NCI-H345 treated with DMSO at 0.1 percent for 48 hours (cell line): Measurements from ENCODE around the gene ITLN1.

ENCODE experiments used
- DNase-seq: peaks from one replicate; lab custom pipeline; 2025; ENCODE audit not compliant: unreplicated experiment; lab: John Stamatoyannopoulos, UW

Gene ITLN1

GRCh38 chr1:160858507-160858906 is 26.5 kb downstream of the ITLN1 start:
- DNase-seq = no peak

DNA sequence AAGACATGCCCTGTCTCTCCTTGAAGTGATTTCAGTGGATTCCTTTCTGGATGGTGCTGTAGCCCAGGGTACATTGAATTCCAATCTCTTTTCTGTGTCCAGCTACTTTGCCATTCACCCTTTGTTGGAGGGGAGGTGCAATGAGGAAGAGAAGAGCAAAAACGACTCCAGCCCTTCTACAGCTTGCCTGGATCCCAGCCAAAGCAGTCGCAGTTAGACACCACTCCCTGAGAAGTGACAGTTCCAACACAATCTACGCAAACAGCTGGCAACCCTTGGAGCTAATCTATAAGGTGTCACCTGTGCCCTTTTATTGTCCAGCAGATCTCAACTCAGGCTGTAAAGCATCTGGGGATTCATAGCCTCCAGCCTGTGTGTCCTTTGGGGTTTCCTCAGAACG is 26.9 kb downstream of the ITLN1 start:
- DNase-seq = peak; percentile 13

GRCh38 chr1:160855181-160855981 is 29.6 kb downstream of the ITLN1 start:
- no peak for DNase-seq

DNA sequence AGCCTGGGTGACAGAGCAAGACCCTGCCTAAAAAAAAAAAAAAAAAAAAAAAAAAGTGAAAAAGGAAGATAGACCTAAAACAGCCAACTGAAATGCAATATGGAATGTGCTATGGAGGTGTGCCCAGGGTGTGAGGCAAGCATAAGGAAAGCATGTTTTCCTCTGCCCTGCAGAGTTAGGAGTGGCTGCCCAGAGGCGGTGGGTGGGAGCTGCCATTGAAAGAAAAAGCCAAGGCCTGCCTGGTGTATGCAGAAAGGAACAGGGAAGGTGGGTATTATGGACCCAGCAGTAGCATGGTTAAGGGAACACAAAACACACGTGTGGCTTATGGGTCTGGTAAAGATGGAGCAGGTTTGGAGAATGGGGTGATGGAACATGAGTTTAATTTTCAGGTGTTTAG is 31.2 kb downstream of the ITLN1 start:
- DNase-seq = no peak

DNA sequence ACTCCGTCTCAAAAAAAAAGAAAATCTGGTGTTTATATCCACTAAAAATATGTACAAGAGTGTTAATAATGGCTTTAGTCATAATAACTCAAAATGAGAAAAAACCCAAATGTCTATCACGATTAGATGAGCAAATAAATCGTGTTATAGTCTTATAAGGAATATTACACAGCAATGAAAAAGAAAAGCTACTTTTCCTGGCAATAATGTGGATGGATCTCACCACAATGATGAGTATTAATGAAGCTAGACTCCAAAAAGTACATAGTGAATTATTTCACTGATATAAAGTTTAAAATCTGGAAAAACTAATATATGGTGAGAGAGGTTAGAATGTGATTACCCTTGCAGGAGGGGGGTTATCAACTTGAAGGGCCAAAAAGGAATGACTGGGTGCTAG is 32.0 kb downstream of the ITLN1 start:
- no peak for DNase-seq

DNA sequence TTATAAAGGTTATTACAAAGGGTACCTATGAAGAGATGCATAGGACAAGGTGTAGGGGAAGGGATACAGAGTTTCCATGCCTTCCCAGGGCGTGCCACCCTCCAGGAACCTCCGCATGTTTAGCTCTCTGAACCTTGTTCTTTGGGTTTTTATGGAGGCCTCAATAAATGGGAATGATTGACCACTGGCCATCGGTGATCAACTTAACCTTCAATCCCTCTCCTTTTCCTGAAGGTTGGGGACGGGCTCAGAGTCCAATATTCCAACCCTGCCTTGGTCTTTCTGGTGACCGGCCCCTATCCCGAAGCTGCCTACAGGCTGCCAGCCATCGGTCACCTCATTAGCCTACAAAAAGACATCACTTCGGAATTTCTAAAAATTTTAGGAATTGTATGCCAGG is 34.0 kb downstream of the ITLN1 start:
- no peak for DNase-seq

GRCh38 chr1:160850541-160850940 is 34.4 kb downstream of the ITLN1 start:
- no peak for DNase-seq

- DNase-seq = no peak
Measured at GRCh38 chr1:160846281-160846680, 38.7 kb downstream of the ITLN1 start.

- no peak for DNase-seq
Measured at GRCh38 chr1:160844447-160845232, 40.3 kb downstream of the ITLN1 start.

DNA sequence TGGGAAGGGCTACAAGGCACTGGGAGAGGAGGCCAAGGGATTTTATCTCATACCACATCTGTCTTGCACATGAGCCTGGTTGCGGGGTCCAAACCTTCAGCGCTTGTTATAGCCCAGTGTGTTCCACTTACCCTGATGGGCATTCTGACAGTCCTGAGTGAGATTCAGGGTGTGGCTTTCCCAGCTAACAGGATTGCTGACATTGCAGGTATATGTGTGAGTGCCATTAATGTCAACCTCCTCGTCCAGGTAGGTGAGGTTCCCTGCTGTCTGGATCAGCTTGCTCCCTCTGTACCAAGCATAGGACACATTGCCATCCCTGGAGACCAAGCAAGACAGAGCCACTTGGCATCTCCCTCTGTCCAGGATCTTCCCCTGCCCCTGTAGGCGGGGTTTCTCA is 43.9 kb downstream of the ITLN1 start:
- DNase-seq = no peak

- no peak for DNase-seq
Measured at GRCh38 chr1:160839746-160840145, 45.2 kb downstream of the ITLN1 start.

GRCh38 chr1:160838888-160839287 is 46.1 kb downstream of the ITLN1 start:
- DNase-seq = no peak

DNA sequence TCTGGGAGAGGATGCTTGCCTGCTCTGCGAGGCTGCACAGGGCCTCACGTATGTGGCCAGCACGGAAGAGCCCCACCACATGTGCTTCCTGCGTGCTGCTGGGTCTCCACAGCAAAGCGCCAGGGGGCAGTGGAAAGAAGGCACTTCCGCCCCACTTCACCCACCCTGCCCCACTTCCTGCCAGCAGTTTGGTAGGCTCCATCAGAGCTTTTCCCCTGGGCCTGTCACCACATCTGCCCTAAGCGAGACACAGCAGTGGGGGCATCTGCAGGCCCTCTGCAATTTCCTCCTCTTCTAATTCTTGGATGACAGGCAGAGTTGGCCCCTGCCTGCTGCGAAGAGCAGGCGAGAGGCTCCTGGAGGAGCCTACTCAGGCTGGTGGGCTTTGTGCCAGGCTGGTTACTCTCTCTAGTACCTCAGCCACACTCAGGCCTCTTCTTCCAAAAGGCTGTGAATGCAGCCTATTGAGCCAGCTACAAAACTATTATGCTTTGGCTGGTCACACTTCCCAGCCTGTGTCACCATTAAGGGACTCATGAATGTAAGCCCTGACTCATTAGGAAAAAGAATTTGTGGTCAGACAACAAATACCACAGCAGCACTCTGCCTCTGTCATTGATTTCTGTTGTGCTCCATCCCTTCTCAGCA is 47.3 kb downstream of the ITLN1 start:
- no peak for DNase-seq

GRCh38 chr1:160836981-160837557 is 47.9 kb downstream of the ITLN1 start:
- no peak for DNase-seq

GRCh38 chr1:160836561-160836960 is 48.4 kb downstream of the ITLN1 start:
- no peak for DNase-seq

GRCh38 chr1:160835751-160836150 is 49.2 kb downstream of the ITLN1 start:
- no peak for DNase-seq

DNA sequence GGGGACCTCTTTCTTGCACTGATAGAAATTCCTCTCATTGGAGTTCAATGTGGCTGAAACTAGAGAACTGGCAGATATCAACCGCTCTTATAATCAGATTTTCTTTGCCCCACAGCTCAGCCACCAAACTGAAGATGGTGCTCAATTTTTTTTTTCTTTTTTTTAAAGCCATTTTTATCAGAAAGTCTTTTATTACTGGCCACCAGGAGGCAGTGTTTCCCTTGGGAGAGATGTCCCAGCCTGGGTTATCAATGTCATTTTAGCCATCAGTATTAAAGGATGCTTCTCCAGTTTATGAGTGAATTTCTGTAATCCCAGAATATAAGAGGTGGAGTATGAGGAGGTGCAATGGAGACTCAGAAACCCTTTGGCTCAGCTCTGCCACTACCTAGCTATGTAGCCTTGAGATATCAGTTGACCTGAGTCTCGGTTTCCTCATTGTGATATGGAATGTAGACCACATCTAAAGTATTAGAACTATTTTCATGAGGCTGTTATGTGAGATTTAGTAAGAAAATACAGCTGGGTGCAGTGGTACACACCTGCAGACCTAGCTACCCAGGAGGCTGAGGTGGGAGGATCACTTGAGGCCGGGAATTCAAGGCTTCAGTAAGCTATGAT is 49.9 kb downstream of the ITLN1 start:
- no peak for DNase-seq

DNA sequence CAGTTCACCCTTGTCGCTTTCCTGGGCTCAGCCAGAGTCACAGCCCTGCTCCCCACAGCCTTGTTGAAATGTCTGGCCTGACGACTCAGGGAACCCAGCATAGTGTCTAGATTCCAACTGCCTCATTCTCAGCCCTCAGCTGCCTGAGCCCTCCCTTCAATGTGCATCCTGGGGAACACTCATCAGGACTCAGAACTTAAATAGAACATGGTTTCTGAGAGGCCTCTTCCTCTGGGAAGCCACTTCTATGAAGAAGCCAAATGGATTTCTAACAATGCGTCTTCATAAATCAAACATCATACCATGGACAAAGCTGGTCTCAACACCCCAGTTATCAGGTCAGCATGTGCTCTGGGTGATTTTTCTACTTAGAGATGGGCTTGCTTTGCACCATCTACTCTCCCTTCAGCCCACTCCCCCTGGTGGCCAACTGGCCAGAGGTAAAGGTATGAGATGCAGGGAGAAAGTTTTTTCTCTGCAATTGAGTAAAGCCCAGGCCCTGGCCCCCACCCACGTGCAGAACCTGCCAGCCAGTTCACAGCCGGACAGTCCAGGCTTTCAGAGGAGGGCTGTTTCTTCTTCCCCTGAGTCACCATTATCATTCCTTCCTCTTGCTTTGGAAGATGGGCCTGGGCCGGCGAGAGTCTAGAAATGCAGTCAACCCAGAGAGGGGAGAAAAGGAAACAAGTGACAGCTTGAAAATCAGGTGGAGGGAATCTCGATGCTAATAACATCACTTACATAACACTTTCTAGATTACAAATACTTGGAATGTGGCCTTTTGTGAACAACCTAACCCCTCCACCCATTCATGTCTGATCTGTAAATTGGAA is 54.4 kb downstream of the ITLN1 start:
- DNase-seq = peak; percentile 87

DNA sequence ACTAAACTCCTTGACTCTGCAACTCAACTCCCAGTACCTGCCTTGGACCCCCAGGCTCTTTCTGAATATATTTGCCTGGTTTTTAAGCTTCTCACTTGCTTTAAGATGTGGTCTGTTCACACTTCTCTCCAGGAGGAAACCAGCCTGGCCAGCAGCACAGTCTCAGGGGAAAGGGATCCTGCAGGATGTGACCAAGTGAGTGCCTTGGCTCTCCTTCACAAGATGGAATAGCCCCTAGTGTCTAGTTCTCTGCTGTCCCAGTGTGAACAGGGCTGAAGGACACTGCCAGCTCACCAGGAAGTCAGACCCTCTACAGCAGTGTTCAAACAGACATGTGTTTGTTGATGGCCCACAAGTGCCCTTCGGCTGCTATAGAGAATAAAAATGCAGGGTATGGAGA is 55.2 kb downstream of the ITLN1 start:
- peak; percentile 95 for DNase-seq

DNA sequence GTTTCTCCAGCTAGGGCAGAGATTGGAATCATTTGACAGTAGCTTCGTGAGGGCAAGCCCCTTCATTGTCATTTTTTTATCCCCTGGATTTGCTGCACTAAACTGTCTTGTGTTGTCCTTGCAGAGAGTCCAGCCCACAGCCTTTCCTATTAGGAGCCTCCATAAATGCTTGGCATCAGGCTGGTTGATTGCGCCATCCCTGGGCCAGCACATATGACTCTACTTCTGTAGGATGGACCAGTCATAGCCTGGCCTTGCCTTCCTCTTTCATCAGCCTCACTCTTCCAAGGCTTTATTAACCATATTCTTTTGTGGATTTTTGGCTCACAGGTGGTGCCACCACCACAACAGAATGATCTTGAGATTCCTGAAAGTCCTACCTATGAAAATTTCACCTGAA is 57.6 kb downstream of the ITLN1 start:
- no peak for DNase-seq
